22Rv1 (cell line): Measurements from ENCODE around the gene FAM20A.

Experiments
- ZFX ChIP-seq: fragments of 450-650 bp; IDR thresholded peaks from 2 replicates; pipeline ENCODE4 v1.6.1; 2017; ENCODE audit warnings: antibody characterized with exemption, borderline replicate concordance
- TF ChIP-seq, protein P1 (sequence below): fragments of 450-650 bp; IDR thresholded peaks from 2 replicates; pipeline ENCODE4 v1.5.1; 2017; ENCODE audit warnings: mild to moderate bottlenecking

DNA sequence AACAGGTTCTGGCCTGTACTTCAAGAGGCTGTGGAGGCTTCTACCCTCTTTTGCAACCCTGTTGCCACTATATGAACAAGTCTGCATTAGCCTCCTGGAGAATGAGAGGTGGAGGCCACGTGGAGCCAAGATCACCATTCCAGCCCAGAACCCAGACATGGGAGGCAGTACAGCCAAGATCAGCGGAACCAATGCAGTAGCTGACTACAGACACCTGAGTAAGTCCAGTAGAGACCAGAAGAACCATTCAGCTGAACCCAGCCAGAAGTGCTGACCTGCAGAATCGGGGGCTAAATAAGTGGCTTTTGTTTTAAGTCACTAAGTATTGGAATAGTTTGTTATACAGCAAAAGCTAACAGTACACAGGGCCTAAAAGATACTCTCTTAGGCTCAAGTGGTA is 12.1 kb downstream of the FAM20A start:
- TF ChIP-seq, protein P1, sequence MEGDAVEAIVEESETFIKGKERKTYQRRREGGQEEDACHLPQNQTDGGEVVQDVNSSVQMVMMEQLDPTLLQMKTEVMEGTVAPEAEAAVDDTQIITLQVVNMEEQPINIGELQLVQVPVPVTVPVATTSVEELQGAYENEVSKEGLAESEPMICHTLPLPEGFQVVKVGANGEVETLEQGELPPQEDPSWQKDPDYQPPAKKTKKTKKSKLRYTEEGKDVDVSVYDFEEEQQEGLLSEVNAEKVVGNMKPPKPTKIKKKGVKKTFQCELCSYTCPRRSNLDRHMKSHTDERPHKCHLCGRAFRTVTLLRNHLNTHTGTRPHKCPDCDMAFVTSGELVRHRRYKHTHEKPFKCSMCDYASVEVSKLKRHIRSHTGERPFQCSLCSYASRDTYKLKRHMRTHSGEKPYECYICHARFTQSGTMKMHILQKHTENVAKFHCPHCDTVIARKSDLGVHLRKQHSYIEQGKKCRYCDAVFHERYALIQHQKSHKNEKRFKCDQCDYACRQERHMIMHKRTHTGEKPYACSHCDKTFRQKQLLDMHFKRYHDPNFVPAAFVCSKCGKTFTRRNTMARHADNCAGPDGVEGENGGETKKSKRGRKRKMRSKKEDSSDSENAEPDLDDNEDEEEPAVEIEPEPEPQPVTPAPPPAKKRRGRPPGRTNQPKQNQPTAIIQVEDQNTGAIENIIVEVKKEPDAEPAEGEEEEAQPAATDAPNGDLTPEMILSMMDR = no peak
- TF ChIP-seq ZFX = no peak
